Fibroblast of skin of left quadriceps (primary cell): ENCODE results near the gene PPIP5K1.
"Not testable (repeated sequence)": the region's sequence is repeated elsewhere in the genome, so short reads cannot be mapped to it uniquely, and the experiment has no call there.

Experiments used
- DNase-seq, 2 experiments: peaks; one replicate each; pipeline ENCODE4 v3.0.0-alpha.2; 2013; ENCODE audit warnings: low read depth in 2 of 2

PPIP5K1 gene

DNA sequence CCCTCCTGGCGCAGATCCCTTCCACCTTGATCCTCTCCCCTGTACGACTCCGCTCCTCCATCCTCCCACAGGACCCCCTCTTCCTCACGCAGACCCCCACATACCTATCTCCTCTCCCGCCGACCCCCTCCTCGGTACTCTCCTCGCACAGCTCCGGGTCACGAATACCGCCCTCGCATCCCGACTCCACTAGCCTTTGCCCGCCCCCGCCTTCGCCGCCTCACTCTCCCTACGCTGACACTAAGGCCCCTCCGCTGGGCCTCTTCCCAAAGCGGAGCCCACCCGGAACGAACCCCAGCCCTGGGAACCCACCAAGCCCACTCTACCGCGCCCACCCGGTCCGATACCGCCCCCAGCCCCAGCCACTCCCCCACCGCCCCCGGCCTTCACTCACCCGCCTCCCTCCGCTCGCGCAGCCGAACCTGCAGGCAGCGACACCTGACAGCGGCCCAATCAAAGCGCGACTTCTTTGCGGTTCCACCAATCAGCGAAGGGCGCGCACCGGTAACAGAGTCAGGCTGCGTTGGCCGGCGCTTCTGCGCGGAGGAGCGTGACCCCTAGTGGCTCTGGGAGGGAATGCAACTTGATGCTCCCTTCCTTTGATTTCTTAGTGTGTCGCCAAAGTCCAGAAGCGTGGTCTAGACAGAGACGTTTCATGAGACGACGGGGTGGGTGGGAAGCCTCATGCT, at the start of gene PPIP5K1:
TSS of gene PPIP5K1 (minus strand) at position 431 of the 689 bp plus-strand sequence. CDS start 5,704 bp downstream, outside the sequence.
- not testable (repeated sequence) for DNase-seq

DNA sequence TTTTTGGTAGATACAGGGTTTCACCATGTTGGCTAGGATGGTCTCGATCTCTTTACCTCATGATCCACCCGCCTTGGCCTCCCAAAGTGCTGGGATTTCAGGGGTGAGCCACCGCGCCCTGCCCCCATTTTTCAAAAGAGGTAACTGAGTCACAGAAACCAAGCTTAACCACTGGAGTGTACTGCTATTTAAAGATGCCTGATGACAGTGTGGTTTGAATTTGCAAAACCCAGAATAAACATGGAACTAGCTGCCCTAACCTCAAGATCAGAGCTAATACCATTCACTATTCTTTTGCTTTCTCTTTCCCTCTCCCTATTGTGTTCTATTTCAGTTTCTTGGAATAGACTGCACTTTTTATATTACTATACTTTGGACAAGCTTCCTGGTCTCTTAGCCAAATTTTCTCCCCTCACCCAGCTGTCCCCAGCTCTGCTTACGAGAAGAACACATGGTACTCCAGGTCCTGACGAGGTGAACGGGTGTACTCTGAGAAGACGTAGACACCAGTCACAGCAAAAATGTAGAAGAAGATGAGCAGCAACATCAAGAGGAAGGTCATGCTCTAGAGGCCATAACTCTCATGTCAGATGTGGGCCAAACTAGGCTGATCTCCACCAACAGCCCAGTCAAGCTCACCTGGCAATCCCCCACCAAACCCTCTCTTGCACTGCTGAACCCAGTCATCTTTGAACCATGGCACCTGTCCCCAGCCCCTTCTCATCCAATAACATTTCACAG, 48.6 kb upstream of the PPIP5K1 start:
- not testable (repeated sequence) for DNase-seq

- not testable (repeated sequence) for DNase-seq
Measured at GRCh38 chr15:43626937-43627336, 36.9 kb upstream of the PPIP5K1 start.

DNA sequence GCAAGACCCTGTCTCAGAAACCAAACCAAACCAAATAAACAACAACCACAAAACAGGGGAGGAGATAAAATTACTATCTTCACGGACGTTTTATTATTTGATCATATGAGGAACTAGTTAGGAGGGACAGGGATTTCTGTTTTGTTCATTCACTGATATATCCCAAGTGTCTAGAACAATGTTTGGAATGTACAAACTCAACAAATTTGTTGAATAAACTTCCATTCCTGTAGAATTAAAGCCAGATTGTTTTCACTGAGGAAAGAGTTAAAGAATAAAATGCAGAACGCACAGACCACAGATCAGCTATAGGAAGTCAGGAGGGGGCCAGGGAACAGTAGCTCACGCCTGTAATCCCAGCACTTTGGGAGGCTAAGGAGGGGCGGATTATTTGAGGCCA, 35.1 kb upstream of the PPIP5K1 start:
- DNase-seq = peak; percentile 26 to 31

DNA sequence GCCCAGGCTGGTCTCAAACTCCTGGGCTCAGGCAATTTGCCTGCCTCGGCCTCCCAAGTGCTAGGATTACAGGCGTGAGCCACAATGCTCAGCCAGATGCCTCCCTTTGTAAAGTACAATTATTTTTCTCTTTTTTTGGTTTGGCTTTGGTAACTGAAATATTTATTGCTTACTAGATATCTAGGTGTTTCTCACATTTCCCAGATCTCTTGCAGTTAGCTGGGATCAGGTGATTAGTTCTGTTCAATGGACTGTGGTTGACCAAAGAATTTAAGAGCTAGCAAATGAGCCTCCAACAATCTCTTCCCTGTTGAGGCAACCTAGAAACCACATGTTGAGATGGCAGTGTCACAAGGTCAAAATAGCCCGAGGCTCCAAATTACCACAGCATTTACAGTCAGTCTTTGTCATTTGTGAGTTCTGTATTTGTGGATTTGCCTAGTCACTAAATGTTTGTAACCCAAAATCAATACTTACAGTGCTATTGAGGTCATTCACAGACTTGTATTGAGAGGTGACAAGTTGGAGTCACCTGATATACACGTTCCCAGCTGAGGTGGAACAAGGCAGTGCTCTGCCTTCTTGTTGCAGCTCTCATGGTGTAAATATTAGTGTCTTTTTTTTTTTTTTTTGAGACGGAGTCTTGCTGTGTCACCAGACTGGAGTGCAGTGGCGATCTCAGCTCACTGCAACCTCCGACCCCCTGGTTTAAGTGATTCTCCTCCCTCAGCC, 32.2 kb upstream of the PPIP5K1 start:
- not testable (repeated sequence) for DNase-seq

GRCh38 chr15:43618700-43619099, 28.7 kb upstream of the PPIP5K1 start, which contains the start of gene STRC:
Gene STRC, minus strand, starts transcription at chr15:43618800. Its CDS starts 78 bp downstream, at chr15:43618722.
- DNase-seq = not testable (repeated sequence)

DNA sequence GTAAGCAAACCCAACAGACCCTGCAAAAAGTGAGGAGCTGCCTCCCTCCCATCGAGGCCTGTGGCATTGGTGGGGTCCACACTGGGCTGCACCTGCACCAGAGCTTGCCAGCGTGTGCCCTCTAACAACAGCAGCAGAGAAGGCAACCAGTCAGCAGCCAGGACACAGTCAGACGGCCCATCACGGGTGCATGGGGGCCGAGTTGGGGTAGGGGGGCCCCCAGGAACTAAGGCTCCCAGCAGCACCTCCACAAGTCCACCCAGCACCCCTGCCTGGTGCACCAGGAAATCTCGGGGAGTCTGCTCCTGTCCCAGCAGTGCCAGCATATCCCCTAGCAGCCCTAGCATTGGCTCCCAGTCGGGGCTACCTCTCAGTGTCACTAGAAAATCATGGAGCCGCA, 27.7 kb upstream of the PPIP5K1 start:
- DNase-seq = not testable (repeated sequence)

- not testable (repeated sequence) for DNase-seq
Measured at GRCh38 chr15:43602233-43602632, 12.2 kb upstream of the PPIP5K1 start.

DNA sequence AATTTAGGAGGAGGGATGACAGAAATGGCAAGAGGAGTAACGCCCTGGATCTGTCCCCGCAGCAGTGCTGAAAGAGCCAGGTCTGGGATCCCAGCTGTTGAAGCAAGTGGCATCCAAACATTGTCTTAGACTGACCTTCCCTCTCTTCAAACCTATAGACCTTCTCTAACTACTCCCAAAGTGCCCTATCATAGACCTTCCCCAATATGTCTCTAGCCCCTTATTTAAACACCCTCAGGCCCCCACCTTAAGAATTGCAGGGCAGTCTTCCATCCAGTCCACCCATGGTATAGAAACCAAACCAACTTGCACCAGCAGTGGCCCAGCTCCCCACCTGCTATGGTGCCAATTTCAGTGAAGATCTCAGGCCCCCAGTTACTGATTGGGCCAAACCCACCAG, 10.2 kb upstream of the PPIP5K1 start:
- DNase-seq = not testable (repeated sequence)

DNA sequence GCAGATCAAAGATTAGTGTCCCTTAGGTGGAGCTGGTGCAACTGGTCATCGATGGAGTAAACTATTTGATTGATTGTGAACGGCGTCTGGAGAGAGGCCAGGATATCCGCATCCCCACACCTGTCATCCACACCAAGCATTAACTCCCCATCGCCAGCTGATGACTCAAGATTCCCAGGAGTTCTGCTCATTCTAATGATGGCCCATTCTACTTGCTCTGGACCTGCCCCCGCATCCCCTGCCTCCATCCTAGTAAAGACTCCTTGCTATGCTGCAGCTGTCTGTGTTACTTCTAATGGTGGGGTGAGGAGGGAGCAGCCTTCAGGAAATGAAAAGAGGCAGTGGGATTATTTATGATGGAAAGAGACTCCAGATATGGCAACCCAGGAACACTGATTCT, 9.1 kb upstream of the PPIP5K1 start:
- DNase-seq = not testable (repeated sequence)

DNA sequence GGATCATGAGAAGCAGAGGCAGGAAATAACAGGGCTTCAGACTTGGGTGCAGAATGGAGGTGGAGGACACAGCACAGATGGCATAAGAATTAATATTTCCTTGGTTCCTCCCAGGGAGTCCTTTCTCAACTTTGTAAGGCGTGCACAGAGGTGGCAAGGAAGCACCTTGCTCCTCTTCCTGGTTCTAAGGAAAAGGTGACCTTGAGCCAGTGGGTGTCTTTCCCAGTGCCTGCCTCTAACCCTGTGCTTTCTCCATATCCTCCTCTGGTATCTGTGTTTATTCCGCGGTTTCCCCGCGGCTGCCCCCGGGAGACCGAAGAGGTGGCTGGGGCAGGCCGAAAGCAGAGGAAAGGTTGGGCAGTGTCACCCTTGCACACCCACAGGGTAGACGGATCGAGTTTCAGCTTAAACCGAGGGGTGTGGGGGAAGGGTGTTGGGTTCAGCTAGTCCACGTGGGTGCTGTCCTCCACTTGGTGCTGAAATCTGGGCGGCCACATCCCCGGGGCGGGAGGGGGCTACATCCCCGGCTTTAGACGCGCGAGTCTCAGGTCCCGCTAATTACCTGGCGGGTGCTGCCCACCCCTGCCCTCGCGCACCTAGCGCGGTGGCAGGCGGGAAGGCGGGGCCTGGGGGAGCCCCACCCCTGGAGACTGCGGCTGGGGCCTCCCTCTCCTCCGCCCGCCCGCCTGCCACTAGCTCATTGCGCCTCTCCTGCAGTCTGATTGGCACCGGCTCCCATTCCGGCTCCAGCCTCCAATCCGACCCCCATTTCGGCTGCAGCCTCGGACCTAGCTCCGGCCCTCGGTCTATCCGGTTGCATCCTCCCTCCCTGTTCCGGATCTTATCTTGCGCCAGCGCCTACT, 3.6 kb upstream of the PPIP5K1 start, which contains the start of gene CKMT1B:
TSS of gene CKMT1B (plus strand) at position 700 of the 863 bp plus-strand sequence. CDS start 192 bp downstream, outside the sequence.
- not testable (repeated sequence) for DNase-seq

- not testable (repeated sequence) for DNase-seq
Measured at GRCh38 chr15:43592841-43593240, 2.8 kb upstream of the PPIP5K1 start.

- DNase-seq = not testable (repeated sequence)
Measured at GRCh38 chr15:43574607-43575006, 15.4 kb downstream of the PPIP5K1 start.

DNA sequence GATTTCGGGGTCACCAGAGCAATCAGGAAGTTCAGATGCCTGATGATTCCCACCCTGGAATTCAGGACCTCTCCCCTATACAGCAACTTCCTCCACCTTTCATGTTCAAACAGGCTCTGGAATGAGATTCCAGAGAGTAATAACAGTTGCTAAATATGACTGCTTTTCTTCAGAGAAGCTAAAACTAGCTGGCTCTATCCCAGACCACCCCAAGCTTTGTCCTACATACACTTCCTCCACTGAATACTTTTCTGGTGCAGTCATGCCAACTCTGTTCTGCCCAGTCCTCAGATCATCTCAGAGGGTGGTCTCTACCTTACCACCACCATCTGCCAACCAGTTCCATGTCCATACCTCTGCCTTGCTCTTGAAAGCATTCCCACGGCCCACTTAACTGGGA, 23.4 kb downstream of the PPIP5K1 start:
- DNase-seq = not testable (repeated sequence)

DNA sequence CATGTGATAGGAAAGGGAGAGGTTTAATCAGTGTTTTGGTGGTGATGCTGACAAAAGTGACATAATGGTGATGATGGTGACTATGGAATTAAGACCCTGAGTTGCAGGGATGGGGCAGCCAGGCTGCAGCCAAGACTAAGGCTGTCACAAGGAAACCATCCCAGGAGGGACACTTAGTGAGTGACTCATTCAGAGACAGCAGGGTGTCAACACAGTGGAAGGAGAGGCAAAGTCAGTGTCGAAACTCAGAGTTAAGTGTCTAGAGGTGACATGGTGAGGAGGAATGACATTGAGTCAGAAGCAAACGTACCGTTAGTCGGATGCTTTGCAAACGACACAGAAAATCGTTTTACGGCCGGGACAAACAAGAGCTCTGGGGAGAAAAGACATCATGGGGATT, 26.2 kb downstream of the PPIP5K1 start:
- not testable (repeated sequence) for DNase-seq

DNA sequence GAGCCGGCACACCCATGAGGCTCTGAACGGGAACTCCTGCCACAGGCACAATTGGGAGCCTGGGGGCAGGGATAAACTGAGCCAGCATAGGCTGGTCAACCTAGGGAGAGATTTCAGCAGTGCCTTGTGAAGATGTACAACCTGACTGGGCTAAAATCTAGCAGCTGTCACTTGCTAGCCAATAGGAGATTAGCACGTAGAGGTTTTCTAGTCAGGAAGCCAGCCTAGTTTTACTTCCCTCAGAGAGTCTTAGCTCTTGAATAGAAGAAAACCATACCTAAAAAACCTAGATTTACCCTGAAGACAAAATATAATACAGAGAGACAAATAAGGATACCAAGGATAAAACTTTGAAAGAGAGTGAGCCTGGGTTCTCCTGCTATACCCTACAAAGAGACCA, 27.3 kb downstream of the PPIP5K1 start:
- DNase-seq = not testable (repeated sequence)

DNA sequence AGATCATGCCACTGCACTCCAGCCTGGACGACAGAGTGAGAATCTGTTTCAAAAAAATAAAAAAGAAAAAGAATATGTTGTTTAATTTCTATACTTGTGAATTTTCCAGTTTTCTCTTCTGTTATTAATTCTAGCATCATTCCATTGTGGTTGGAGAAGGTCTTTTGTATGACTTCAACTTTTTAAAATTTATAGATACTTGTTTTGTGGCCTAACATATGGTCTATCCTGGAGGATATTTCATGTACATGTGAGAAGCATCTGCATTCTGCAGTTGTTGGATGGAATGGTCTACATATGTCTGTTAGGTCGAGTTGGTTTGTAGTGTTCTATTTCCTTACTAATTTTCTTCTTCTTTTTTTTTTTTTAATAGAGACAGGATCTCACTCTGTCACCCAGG, 37.0 kb downstream of the PPIP5K1 start:
- DNase-seq = peak; percentile 54 to 58

DNA sequence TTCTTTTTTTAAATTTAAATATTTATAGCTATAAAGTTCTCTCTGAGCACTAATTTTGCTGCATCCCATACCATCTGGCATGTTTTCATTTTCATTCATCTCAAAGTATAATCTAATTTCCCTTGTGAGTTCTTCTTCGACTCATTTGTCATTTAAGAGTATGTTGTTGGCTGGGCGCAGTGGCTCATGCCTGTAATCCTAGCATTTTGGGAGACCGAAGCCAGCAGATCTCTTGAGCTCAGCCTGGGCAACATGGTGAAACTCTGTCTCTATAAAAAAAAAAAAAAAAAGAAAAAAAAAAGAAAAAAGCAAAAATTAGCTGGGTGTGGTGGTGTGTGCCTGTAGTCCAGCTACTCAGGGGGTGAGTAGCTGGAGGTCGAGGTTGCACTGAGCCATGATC, 37.8 kb downstream of the PPIP5K1 start:
- DNase-seq = no peak

GRCh38 chr15:43550527-43551363, 39.3 kb downstream of the PPIP5K1 start:
- peak; percentile 69 to 75 for DNase-seq

DNA sequence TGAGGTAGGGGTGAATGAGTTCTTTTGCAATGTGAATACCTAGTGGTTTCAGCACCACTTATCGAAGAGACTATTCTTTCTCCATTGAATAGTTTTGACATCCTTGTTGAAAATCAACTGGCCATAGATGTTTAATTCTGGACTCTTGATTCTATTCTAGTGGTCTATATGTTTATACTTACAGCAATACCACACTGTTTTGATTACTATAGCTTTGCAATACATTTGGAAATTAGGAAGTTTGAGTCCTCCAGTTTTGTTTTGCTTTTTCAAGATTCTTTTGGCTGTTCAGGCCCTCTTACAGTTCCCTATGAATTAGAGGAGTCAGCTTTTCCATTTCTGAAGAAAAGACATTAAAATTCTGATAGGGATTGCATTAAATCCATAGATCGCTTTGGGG, 42.5 kb downstream of the PPIP5K1 start:
- DNase-seq = no peak
